ENCODE results near the gene ADRM1. TPM values are rescaled to one million over a fixed set of nuclear protein-coding genes. Genes with fewer than 3 reads are reported as not detected.

Gene ADRM1
- total RNA-seq, 6 donors from 2014 or later, result 57.6 to 158 (median 91.6) TPM

DNA sequence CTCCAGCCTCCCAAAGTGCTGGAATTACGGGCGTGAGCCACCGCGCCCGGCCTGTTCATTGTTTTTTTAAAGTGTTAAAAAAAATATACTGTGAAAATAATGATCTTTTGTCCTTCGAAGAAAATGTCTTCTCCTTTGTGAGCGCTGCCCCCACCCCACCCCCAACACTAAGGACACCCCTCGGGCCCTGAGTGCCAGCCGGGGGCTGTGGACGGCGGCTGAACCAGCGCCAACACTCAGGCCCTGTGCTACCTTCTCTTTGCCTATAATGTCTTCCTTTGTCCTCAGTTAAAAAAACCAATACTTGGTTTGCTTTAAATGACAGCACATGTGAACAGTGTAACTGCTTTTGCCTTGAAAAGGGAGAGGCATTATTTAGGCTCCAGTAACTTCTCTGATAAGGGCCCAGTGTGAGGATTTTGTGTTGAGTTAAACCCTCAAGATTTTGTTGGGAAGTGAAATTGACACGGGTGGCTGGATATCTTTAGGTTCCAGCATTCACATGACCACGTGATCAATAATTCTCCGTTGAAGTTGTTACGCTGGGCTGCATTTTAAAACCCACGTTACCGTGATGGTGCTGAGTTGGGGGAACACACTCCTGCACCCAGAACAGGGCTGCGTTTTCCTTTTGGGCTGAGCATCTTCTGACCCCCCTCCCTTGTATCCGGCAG is 9.5 kb upstream of the ADRM1 start:
- TF ChIP-seq EP300 (IDR thresholded peaks at IDR 0.05) (no peak), CTCF (IDR thresholded peaks at IDR 0.05) (no peak), POLR2AphosphoS5 (IDR thresholded peaks at IDR 0.05) (no peak), POLR2A (IDR thresholded peaks at IDR 0.05) (no peak)
- Histone ChIP-seq H3K27ac (no peak overlapping the region), H3K36me3 (peaks cover 17 to 86% (median 61%) of the 10 kb centered on the region in 4 donors), H3K4me1 (no peaks in the 10 kb centered on the region), H3K9me3 (no peaks in the 10 kb centered on the region), H3K4me3 (no peak overlapping the region), H3K27me3 (no peaks in the 10 kb centered on the region)
- no peak for ATAC-seq (ENCODE audit: low FRiP score in 2 of 2)
- no peak for DNase-seq
- WGBS, 2 donors, result 92% methylated on average over 19 to 20 of the region's 20 CpGs

DNA sequence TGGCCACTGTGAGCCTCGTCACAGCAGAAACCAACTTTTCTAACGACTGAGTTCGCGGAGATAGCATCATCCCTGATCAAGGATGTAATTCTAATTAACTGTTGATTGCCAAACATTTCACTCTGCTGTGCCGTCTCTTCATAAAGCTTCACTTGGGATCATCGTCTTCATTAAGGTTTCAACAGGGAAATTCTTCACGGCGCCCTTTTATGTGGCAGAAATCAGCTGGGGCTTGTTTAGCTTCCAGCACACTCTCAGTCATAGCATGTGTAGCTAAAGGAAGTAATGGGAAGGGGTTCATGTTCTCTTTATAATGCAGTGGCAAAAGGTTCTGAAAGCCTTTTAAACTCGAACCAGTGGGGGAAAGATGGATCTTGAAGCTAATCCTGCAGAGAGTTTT is 8.9 kb upstream of the ADRM1 start:
- ATAC-seq (ENCODE audit: low FRiP score in 2 of 2), result no peak
- Histone ChIP-seq H3K36me3 (peaks cover 17 to 88% (median 58%) of the 10 kb centered on the region in 4 donors), H3K9me3 (no peaks in the 10 kb centered on the region), H3K4me3 (no peak overlapping the region), H3K27me3 (no peaks in the 10 kb centered on the region), H3K27ac (no peak overlapping the region), H3K4me1 (no peaks in the 10 kb centered on the region)
- no peak for DNase-seq
- no peak for TF ChIP-seq POLR2AphosphoS5 (IDR thresholded peaks at IDR 0.05)
- no peak for TF ChIP-seq EP300 (IDR thresholded peaks at IDR 0.05)
- TF ChIP-seq POLR2A (IDR thresholded peaks at IDR 0.05), result no peak
- TF ChIP-seq CTCF (IDR thresholded peaks at IDR 0.05), result no peak
- WGBS, 2 donors, result 90 to 93% methylated on average over 9 of the region's 9 CpGs

DNA sequence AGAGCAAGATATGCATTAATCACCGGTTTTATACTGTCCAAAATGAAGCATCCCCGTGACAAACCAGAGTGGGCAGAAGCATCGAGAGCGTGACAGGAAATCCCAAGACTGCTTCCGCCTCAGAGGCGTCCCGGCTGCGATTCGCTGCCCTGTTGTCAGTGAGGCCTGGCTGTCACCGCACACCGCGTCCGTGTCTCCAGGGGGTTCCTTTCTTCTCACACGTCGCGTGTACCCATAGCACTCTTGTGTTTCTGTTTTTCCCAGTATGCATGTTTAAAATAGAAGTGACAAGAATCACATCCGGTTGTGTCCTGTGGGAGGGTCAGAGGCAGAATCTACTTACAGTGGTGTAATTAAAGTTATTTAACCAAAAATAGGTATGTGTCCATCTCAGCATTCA is 8.3 kb upstream of the ADRM1 start:
- ATAC-seq (ENCODE audit: low FRiP score in 2 of 2), result no peak
- no peaks in the 10 kb centered on the region for H3K27me3 ChIP-seq
- TF ChIP-seq POLR2AphosphoS5 (IDR thresholded peaks at IDR 0.05) (no peak), POLR2A (IDR thresholded peaks at IDR 0.05) (no peak), CTCF (IDR thresholded peaks at IDR 0.05) (no peak), EP300 (IDR thresholded peaks at IDR 0.05) (no peak)
- DNase-seq, result no peak
- H3K4me1 ChIP-seq, result no peaks in the 10 kb centered on the region
- 86 to 87% methylated on average over 17 of the region's 17 CpGs for WGBS, 2 donors
- no peak overlapping the region for H3K27ac ChIP-seq
- H3K4me3 ChIP-seq, result no peak overlapping the region
- H3K9me3 ChIP-seq, result no peaks in the 10 kb centered on the region
- peaks cover 17 to 82% (median 52%) of the 10 kb centered on the region in 4 donors for H3K36me3 ChIP-seq

GRCh38 chr20:62296724-62297448 is 5.9 kb upstream of the ADRM1 start:
- WGBS, 2 donors, result 87 to 94% methylated on average over 17 to 30 of the region's 30 CpGs
- peaks cover 0 to 5% (median 2%) of the 10 kb centered on the region in 4 donors for H3K4me1 ChIP-seq
- no peaks in the 10 kb centered on the region for H3K27me3 ChIP-seq
- DNase-seq (no peak), ATAC-seq (ENCODE audit: low FRiP score in 2 of 2) (no peak)
- H3K27ac ChIP-seq, result no peak overlapping the region
- no peak for TF ChIP-seq POLR2AphosphoS5 (IDR thresholded peaks at IDR 0.05)
- TF ChIP-seq EP300 (IDR thresholded peaks at IDR 0.05), result no peak
- no peak for TF ChIP-seq POLR2A (IDR thresholded peaks at IDR 0.05)
- no peak for TF ChIP-seq CTCF (IDR thresholded peaks at IDR 0.05)
- no peaks in the 10 kb centered on the region for H3K9me3 ChIP-seq
- H3K4me3 ChIP-seq, result no peak overlapping the region
- H3K36me3 ChIP-seq, result peaks cover 15 to 65% (median 36%) of the 10 kb centered on the region in 4 donors
